ENCODE measurements around the gene S100A2. TPM values are rescaled to one million over a fixed set of nuclear protein-coding genes. Genes with fewer than 3 reads are reported as not detected.

S100A2 gene
- total RNA-seq, 1 donor from 2014 or later: 15.4 TPM

- Mint-ChIP-seq H3K9me3 (ENCODE audit: low read depth) (no peaks in the 10 kb centered on the region), H3K4me1 (ENCODE audit: low read depth) (peaks cover 32% of the 10 kb centered on the region), H3K27ac (ENCODE audit: unreplicated experiment) (no peak overlapping the region), H3K4me3 (ENCODE audit: unreplicated experiment) (no peak overlapping the region), H3K36me3 (ENCODE audit: low read depth) (no peaks in the 10 kb centered on the region), H3K27me3 (ENCODE audit: low read depth) (no peaks in the 10 kb centered on the region)
- DNase-seq (ENCODE audit: low spot score): no peak
- no peak for TF ChIP-seq CTCF (IDR thresholded peaks at IDR 0.05)
Measured at GRCh38 chr1:153534925-153535241, 30.8 kb downstream of the S100A2 start.

- Mint-ChIP-seq H3K27me3 (ENCODE audit: low read depth) (no peaks in the 10 kb centered on the region), H3K27ac (ENCODE audit: unreplicated experiment) (peak overlapping the region; percentile 87), H3K4me3 (ENCODE audit: unreplicated experiment) (no peak overlapping the region), H3K36me3 (ENCODE audit: low read depth) (no peaks in the 10 kb centered on the region), H3K4me1 (ENCODE audit: low read depth) (peaks cover 30% of the 10 kb centered on the region), H3K9me3 (ENCODE audit: low read depth) (no peaks in the 10 kb centered on the region)
- no peak for TF ChIP-seq CTCF (IDR thresholded peaks at IDR 0.05)
- no peak for DNase-seq (ENCODE audit: low spot score)
Measured at GRCh38 chr1:153534226-153534924, 31.3 kb downstream of the S100A2 start.

- peak overlapping the region; percentile 87 for H3K27ac Mint-ChIP-seq (ENCODE audit: unreplicated experiment)
- no peaks in the 10 kb centered on the region for H3K9me3 Mint-ChIP-seq (ENCODE audit: low read depth)
- H3K36me3 Mint-ChIP-seq (ENCODE audit: low read depth): no peaks in the 10 kb centered on the region
- peaks cover 30% of the 10 kb centered on the region for H3K4me1 Mint-ChIP-seq (ENCODE audit: low read depth)
- DNase-seq (ENCODE audit: low spot score): no peak
- peak overlapping the region; percentile 16 for H3K4me3 Mint-ChIP-seq (ENCODE audit: unreplicated experiment)
- TF ChIP-seq CTCF (IDR thresholded peaks at IDR 0.05): no peak
- H3K27me3 Mint-ChIP-seq (ENCODE audit: low read depth): no peaks in the 10 kb centered on the region
Measured at GRCh38 chr1:153533689-153534201, 31.9 kb downstream of the S100A2 start.

- no peaks in the 10 kb centered on the region for H3K36me3 Mint-ChIP-seq (ENCODE audit: low read depth)
- no peaks in the 10 kb centered on the region for H3K9me3 Mint-ChIP-seq (ENCODE audit: low read depth)
- peak overlapping the region; percentile 15 for H3K4me3 Mint-ChIP-seq (ENCODE audit: unreplicated experiment)
- peaks cover 24% of the 10 kb centered on the region for H3K4me1 Mint-ChIP-seq (ENCODE audit: low read depth)
- no peaks in the 10 kb centered on the region for H3K27me3 Mint-ChIP-seq (ENCODE audit: low read depth)
- DNase-seq (ENCODE audit: low spot score): no peak
- peak; percentile 84 for TF ChIP-seq CTCF (IDR thresholded peaks at IDR 0.05)
- peak overlapping the region; percentile 87 for H3K27ac Mint-ChIP-seq (ENCODE audit: unreplicated experiment)
Measured at GRCh38 chr1:153532769-153533599, 32.7 kb downstream of the S100A2 start.

- TF ChIP-seq CTCF (IDR thresholded peaks at IDR 0.05): no peak
- Mint-ChIP-seq H3K4me1 (ENCODE audit: low read depth) (peaks cover 24% of the 10 kb centered on the region), H3K27ac (ENCODE audit: unreplicated experiment) (no peak overlapping the region), H3K9me3 (ENCODE audit: low read depth) (no peaks in the 10 kb centered on the region), H3K36me3 (ENCODE audit: low read depth) (no peaks in the 10 kb centered on the region), H3K27me3 (ENCODE audit: low read depth) (no peaks in the 10 kb centered on the region), H3K4me3 (ENCODE audit: unreplicated experiment) (no peak overlapping the region)
- no peak for DNase-seq (ENCODE audit: low spot score)
Measured at GRCh38 chr1:153532181-153532580, 33.5 kb downstream of the S100A2 start.
